ENCODE measurements around the gene GJB6.

The GJB6 gene

GRCh38 chr13:20188667-20189553 is 43.2 kb downstream of the GJB6 start:
- DNase-seq (ENCODE audit: low read depth, low spot score) = no peak

DNA sequence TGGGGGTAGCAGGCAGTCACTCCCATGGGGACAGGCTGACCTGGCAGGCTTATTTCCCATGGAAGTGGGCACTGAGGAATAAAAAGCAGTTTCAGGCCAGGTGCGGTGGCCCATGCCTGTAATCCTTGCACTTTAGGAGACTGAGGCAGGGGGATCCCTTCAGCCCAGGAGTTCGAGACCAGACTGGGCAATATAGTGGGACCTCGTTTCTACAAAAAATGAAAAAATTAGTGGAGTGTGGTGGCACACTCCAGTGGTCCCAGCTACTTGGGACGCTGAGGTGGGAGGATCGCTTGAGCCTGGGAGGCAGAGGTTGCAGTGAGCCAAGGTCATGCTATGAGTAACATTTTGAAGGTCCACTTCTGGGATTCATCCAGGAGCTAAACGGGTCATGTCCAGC is 45.3 kb downstream of the GJB6 start:
- no peak for DNase-seq (ENCODE audit: low read depth, low spot score)

GRCh38 chr13:20185366-20186056 is 46.6 kb downstream of the GJB6 start:
- no peak for DNase-seq (ENCODE audit: low read depth, low spot score)

DNA sequence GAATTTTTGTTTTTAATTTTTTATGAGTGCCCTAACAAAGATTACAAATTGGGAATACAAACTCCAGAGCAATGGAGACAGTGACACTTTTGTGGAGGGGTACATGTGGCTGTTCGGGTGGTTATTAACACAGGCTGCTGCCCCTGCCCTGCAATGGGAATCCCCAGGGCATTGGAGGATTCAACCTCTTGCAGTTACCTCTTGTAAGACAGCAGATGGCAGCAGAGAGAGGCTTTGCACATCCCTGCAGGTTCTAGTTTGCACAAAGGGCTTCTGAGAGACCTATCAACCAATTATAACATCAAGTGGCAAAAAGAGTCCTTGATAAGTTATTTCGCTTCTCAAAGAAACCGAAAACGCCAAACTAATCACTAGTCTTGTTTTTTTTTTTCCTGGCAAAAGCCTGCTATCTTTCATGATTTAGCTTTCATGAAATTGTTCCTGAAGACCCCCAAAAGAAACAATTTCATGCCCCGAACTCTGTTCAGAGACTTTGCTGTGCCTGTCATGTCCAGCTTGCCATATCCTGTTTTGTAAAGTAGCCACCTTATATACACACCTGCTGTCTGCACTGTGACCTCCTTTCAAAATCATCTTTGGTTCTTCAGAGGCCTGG is 49.8 kb downstream of the GJB6 start:
- peak; percentile 41 for DNase-seq (ENCODE audit: low read depth, low spot score)

GRCh38 chr13:20181188-20181587 is 50.9 kb downstream of the GJB6 start:
- DNase-seq (ENCODE audit: low read depth, low spot score) = no peak

GRCh38 chr13:20178156-20178555 is 54.0 kb downstream of the GJB6 start:
- DNase-seq (ENCODE audit: low read depth, low spot score) = no peak

GRCh38 chr13:20177049-20177831 is 54.9 kb downstream of the GJB6 start:
- DNase-seq (ENCODE audit: low read depth, low spot score) = no peak

DNA sequence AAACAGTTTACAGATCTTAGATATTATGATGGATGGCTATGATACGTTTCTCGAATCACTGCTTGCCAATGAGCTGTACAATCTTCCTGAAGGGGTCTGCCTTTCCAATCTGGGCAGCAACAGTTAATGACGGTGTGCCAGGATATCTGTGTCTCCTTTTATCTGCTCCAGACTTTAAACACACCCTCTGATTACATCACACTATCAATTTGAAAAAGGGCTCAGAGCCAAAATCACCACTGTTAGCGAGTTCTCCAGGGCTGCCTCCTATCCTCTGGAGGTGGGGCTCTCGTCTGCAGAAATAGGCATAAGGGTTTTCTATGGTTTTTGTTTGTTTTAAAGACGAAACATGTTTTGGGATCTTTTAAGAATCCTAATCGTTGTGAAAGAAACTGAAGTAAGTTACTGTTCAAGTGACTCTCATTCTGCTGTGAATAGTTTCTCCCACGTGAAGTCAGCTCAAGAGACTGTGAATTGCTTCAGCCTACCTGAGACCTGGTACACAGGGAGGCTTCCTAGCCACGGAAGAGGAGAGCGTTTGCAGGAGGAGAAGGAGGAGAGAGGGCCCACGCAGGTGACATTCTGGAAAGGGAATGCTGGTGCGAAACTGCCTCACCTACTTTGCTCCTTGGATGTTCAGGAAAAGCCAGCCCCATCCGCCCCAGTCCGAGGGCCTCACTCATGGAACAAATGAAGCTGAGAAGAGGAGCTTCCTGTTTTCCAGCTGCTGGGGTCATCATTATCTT is 56.0 kb downstream of the GJB6 start:
- no peak for DNase-seq (ENCODE audit: low read depth, low spot score)

- no peak for DNase-seq (ENCODE audit: low read depth, low spot score)
Measured at GRCh38 chr13:20175406-20175794, 56.7 kb downstream of the GJB6 start.

DNA sequence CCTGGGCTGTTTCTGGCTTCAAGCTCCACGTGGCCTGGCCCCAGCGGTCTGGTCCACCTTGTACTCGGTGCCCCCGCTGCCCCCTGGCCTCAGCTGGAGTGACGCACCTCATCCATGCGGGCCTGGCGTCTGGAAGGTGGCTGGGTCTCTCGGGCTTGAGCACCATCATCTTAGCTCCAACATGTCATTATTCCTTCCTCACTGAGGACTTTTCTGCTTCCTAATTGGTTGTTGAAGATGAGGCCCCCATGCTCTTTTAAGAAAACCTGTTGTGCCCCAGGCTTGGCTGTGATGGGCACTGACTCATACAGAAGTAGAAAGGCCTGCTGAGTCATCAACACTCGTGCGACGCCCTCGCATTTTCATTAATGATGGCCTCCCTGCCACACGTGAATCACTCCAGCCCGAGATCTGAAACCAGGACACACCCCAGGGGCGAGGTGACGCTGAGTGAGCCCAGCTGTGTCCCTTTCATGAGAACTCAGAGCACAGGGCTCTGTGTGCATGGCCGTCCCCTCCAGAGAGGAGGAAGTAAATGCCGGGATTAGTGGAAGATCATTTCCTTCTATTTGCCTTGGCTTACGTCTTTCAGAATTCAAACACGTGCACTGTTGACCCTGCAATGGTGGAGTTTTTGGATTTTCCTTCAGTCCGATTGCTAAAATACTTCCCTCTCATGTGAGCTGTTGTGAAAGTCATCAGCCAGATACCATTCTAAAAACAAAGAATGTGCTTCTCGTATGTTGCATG is 57.3 kb downstream of the GJB6 start:
- peak; percentile 53 for DNase-seq (ENCODE audit: low read depth, low spot score)

GRCh38 chr13:20173116-20173746 is 58.9 kb downstream of the GJB6 start:
- no peak for DNase-seq (ENCODE audit: low read depth, low spot score)
